ENCODE results near the gene TNNC2. TPM values are rescaled to one million over a fixed set of nuclear protein-coding genes. Genes with fewer than 3 reads are reported as not detected.

The TNNC2 gene
- total and polyA plus RNA-seq, 2 of the 13 experiments (the other 11 are each of a cell fraction or from before 2014, with no cell fraction given), result 1.8 to 4.7 TPM

- TF ChIP-seq, protein P1, sequence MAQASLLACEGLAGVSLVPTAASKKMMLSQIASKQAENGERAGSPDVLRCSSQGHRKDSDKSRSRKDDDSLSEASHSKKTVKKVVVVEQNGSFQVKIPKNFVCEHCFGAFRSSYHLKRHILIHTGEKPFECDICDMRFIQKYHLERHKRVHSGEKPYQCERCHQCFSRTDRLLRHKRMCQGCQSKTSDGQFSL (CRISPR knock-in tag; IDR thresholded peaks at IDR 0.05), result no peak
- peak; percentile 23; the same call in 1 of the 2 replicates for TF ChIP-seq ZNF143 (CRISPR knock-in tag; IDR thresholded peaks at IDR 0.05)
- TF ChIP-seq, protein P2, sequence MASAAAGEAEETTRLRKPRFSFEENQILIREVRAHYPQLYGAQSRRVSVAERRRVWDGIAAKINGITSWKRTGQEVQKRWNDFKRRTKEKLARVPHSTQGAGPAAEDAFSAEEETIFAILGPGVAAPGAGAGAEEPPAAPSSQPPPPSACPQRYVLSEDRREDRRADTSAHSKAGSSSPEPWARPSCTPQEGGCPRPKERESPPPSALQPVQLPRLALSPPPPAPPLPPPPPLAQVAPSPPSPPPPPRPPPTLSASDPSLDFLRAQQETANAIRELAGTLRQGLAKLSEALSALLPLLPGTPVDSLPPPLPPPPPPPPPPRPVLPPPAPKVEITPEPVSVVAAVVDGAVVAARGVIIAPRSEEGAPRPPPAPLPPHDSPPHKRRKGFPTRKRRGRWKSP (CRISPR knock-in tag; IDR thresholded peaks at IDR 0.05), result no peak; the same call in 1 of the 2 replicates
- TF ChIP-seq KLF13 (CRISPR knock-in tag; IDR thresholded peaks at IDR 0.05), result no peak
- TF ChIP-seq, protein P3, sequence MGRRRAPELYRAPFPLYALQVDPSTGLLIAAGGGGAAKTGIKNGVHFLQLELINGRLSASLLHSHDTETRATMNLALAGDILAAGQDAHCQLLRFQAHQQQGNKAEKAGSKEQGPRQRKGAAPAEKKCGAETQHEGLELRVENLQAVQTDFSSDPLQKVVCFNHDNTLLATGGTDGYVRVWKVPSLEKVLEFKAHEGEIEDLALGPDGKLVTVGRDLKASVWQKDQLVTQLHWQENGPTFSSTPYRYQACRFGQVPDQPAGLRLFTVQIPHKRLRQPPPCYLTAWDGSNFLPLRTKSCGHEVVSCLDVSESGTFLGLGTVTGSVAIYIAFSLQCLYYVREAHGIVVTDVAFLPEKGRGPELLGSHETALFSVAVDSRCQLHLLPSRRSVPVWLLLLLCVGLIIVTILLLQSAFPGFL (CRISPR knock-in tag; IDR thresholded peaks at IDR 0.05), result no peak
- TF ChIP-seq, protein P4, sequence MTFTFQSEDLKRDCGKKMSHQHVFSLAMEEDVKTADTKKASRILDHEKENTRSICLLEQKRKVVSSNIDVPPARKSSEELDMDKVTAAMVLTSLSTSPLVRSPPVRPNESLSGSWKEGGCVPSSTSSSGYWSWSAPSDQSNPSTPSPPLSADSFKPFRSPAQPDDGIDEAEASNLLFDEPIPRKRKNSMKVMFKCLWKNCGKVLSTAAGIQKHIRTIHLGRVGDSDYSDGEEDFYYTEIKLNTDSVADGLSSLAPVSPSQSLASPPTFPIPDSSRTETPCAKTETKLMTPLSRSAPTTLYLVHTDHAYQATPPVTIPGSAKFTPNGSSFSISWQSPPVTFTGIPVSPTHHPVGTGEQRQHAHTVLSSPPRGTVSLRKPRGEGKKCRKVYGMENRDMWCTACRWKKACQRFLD (CRISPR knock-in tag; IDR thresholded peaks at IDR 0.05; ENCODE audit: borderline replicate concordance), result peak; percentile 31; the same call in 1 of the 2 replicates
- TF ChIP-seq ZFP90 (CRISPR knock-in tag; IDR thresholded peaks at IDR 0.05; ENCODE audit: borderline replicate concordance), result no peak
- peak; percentile 94 for TF ChIP-seq SP5 (CRISPR knock-in tag; IDR thresholded peaks at IDR 0.05; ENCODE audit: borderline replicate concordance, low read depth)
- TF ChIP-seq, protein P5, sequence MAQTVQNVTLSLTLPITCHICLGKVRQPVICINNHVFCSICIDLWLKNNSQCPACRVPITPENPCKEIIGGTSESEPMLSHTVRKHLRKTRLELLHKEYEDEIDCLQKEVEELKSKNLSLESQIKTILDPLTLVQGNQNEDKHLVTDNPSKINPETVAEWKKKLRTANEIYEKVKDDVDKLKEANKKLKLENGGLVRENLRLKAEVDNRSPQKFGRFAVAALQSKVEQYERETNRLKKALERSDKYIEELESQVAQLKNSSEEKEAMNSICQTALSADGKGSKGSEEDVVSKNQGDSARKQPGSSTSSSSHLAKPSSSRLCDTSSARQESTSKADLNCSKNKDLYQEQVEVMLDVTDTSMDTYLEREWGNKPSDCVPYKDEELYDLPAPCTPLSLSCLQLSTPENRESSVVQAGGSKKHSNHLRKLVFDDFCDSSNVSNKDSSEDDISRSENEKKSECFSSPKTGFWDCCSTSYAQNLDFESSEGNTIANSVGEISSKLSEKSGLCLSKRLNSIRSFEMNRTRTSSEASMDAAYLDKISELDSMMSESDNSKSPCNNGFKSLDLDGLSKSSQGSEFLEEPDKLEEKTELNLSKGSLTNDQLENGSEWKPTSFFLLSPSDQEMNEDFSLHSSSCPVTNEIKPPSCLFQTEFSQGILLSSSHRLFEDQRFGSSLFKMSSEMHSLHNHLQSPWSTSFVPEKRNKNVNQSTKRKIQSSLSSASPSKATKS (CRISPR knock-in tag; IDR thresholded peaks at IDR 0.05), result no peak
- TF ChIP-seq HHEX (CRISPR knock-in tag; IDR thresholded peaks at IDR 0.05), result peak; percentile 38; the same call in 1 of the 2 replicates
- TF ChIP-seq, protein P6, sequence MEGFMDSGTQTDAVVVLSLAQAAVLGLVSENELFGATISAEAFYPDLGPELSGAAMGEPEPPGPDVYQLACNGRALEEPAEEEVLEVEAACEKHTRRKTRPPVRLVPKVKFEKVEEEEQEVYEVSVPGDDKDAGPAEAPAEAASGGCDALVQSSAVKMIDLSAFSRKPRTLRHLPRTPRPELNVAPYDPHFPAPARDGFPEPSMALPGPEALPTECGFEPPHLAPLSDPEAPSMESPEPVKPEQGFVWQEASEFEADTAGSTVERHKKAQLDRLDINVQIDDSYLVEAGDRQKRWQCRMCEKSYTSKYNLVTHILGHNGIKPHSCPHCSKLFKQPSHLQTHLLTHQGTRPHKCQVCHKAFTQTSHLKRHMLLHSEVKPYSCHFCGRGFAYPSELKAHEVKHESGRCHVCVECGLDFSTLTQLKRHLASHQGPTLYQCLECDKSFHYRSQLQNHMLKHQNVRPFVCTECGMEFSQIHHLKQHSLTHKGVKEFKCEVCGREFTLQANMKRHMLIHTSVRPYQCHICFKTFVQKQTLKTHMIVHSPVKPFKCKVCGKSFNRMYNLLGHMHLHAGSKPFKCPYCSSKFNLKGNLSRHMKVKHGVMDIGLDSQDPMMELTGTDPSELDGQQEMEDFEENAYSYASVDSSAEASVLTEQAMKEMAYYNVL (CRISPR knock-in tag; IDR thresholded peaks at IDR 0.05; ENCODE audit: borderline replicate concordance), result peak; percentile 84; the same call in 1 of the 2 replicates
- peak; percentile 94 for TF ChIP-seq ZFY (CRISPR knock-in tag; IDR thresholded peaks at IDR 0.05)
- TF ChIP-seq ZNF772 (CRISPR knock-in tag; IDR thresholded peaks at IDR 0.05), result 0 out of 2 replicates have a peak, but pooled peaks have one; percentile 23
- TF ChIP-seq, protein P7, sequence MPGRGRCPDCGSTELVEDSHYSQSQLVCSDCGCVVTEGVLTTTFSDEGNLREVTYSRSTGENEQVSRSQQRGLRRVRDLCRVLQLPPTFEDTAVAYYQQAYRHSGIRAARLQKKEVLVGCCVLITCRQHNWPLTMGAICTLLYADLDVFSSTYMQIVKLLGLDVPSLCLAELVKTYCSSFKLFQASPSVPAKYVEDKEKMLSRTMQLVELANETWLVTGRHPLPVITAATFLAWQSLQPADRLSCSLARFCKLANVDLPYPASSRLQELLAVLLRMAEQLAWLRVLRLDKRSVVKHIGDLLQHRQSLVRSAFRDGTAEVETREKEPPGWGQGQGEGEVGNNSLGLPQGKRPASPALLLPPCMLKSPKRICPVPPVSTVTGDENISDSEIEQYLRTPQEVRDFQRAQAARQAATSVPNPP (CRISPR knock-in tag; IDR thresholded peaks at IDR 0.05), result peak; percentile 40; the same call in 1 of the 2 replicates
- no peak for TF ChIP-seq SP140L (CRISPR knock-in tag; IDR thresholded peaks at IDR 0.05; ENCODE audit: borderline replicate concordance)
- no peak for TF ChIP-seq ATRX (CRISPR knock-in tag; IDR thresholded peaks at IDR 0.05; ENCODE audit: borderline replicate concordance)
- no peak for TF ChIP-seq ZNF780A (CRISPR knock-in tag; IDR thresholded peaks at IDR 0.05)
- TF ChIP-seq ISX (CRISPR knock-in tag; conservative IDR thresholded peaks at IDR 0.05), result peak; percentile 84; the same call in 1 of the 2 replicates
These were observed 6.1 kb upstream of the TNNC2 start, which contains the start of gene SNX21 (continued) for GRCh38 chr20:45833030-45833882.
